RWPE2 (cell line): ENCODE data around the gene ESRRA.
A peak's percentile ranks its signal among the peaks of the same experiment; 100 is the strongest.
"Not testable (repeated sequence)": the region's sequence is repeated elsewhere in the genome, so short reads cannot be mapped to it uniquely, and the experiment has no call there.

Source experiments
- ATAC-seq: fragments of 200-7000 bp; cut with Tn5 transposase; 3 replicates; pipeline ENCODE4 v1.9.1; 2021; ENCODE audit warnings: low read depth
- DNase-seq: peaks from one replicate; pipeline ENCODE4 v3.0.0-alpha.2; 2020; ENCODE audit warnings: low spot score
- H3K27ac ChIP-seq: fragments of 450-650 bp; 2 replicates; pipeline ENCODE4 v1.5.1; 2017; ENCODE audit warnings: mild to moderate bottlenecking; ENCODE audit not compliant: poor library complexity, severe bottlenecking
- H3K27me3 ChIP-seq: fragments of 250-450 bp; sonication (Bioruptor Pico); 2 replicates; pipeline ENCODE4 v1.5.1; 2021; ENCODE audit warnings: mild to moderate bottlenecking, moderate library complexity; ENCODE audit not compliant: insufficient read depth, poor library complexity, severe bottlenecking
- H3K36me3 ChIP-seq: fragments of 250-450 bp; sonication (Bioruptor Pico); 2 replicates; pipeline ENCODE4 v1.5.1; 2020; ENCODE audit warnings: low read depth, mild to moderate bottlenecking, moderate library complexity
- H3K4me1 ChIP-seq: fragments of 250-450 bp; sonication (Bioruptor Pico); 2 replicates; pipeline ENCODE4 v1.5.1; 2021; ENCODE audit warnings: mild to moderate bottlenecking, moderate library complexity; ENCODE audit not compliant: insufficient read depth, poor library complexity, severe bottlenecking
- H3K4me3 ChIP-seq: fragments of 250-450 bp; sonication (Bioruptor Pico); 2 replicates; pipeline ENCODE4 v1.5.1; 2021; ENCODE audit warnings: mild to moderate bottlenecking, moderate library complexity; ENCODE audit not compliant: severe bottlenecking
- H3K9me3 ChIP-seq: fragments of 250-450 bp; sonication (Bioruptor Pico); 2 replicates; pipeline ENCODE4 v1.5.1; 2021; ENCODE audit warnings: mild to moderate bottlenecking, moderate library complexity; ENCODE audit not compliant: severe bottlenecking
- TF ChIP-seq, protein P1 (sequence below): fragments of 450-650 bp; IDR thresholded peaks from one replicate; pipeline ENCODE4 v1.5.1; 2017; ENCODE audit warnings: mild to moderate bottlenecking, moderate library complexity; ENCODE audit not compliant: poor library complexity, severe bottlenecking

The ESRRA gene

DNA sequence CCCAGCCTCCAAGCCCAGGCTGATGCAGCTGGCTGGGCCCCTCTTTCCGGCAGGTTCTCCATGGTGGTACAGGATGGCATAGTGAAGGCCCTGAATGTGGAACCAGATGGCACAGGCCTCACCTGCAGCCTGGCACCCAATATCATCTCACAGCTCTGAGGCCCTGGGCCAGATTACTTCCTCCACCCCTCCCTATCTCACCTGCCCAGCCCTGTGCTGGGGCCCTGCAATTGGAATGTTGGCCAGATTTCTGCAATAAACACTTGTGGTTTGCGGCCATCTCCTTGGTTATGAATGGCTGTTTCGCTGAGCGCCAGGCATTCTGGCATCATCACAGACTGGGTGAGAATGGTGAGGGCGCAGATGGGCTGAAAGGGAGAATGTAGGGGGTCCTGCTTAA is 16.2 kb downstream of the ESRRA start:
- peak overlapping the region; percentile 95 for H3K27ac ChIP-seq
- H3K9me3 ChIP-seq = no peaks in the 10 kb centered on the region
- H3K4me3 ChIP-seq = no peak overlapping the region
- H3K36me3 ChIP-seq = peaks cover 29% of the 10 kb centered on the region
- DNase-seq (peak; percentile 78), ATAC-seq (peak; percentile 63)
- TF ChIP-seq, protein P1, sequence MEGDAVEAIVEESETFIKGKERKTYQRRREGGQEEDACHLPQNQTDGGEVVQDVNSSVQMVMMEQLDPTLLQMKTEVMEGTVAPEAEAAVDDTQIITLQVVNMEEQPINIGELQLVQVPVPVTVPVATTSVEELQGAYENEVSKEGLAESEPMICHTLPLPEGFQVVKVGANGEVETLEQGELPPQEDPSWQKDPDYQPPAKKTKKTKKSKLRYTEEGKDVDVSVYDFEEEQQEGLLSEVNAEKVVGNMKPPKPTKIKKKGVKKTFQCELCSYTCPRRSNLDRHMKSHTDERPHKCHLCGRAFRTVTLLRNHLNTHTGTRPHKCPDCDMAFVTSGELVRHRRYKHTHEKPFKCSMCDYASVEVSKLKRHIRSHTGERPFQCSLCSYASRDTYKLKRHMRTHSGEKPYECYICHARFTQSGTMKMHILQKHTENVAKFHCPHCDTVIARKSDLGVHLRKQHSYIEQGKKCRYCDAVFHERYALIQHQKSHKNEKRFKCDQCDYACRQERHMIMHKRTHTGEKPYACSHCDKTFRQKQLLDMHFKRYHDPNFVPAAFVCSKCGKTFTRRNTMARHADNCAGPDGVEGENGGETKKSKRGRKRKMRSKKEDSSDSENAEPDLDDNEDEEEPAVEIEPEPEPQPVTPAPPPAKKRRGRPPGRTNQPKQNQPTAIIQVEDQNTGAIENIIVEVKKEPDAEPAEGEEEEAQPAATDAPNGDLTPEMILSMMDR = no peak
- H3K4me1 ChIP-seq = peaks cover 38% of the 10 kb centered on the region
- H3K27me3 ChIP-seq = no peaks in the 10 kb centered on the region

- no peak overlapping the region for H3K4me3 ChIP-seq
- H3K36me3 ChIP-seq = peaks cover 25% of the 10 kb centered on the region
- H3K27me3 ChIP-seq = no peaks in the 10 kb centered on the region
- ATAC-seq = no peak
- peaks cover 38% of the 10 kb centered on the region for H3K4me1 ChIP-seq
- DNase-seq = no peak
- peak overlapping the region; percentile 95 for H3K27ac ChIP-seq
- H3K9me3 ChIP-seq = no peaks in the 10 kb centered on the region
- TF ChIP-seq, protein P1 = no peak
Observed at GRCh38 chr11:64322925-64323260, 17.6 kb downstream of the ESRRA start.

DNA sequence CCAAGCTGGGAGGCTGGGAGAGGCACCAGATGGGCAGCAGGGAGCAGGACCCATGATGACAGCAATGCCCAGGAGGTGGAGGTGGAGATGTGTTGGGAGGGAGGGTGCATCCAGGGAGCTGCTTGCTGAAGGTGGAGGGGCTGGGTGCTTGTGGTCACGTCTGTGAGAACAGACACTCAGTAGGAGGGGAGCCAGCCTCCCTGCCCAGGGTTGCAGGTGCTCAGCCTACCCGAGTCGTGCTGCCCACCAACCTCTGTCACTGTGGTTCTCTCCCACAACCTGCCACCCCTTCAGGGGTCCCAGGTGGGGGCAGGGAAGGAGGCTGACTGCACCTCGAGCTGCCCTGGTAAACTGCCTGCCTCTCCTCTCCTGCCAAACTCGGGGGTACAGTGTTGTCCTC is 18.0 kb downstream of the ESRRA start:
- TF ChIP-seq, protein P1 = no peak
- Histone ChIP-seq H3K27ac (peak overlapping the region; percentile 95), H3K27me3 (no peaks in the 10 kb centered on the region), H3K9me3 (no peaks in the 10 kb centered on the region), H3K4me3 (no peak overlapping the region), H3K4me1 (peaks cover 38% of the 10 kb centered on the region), H3K36me3 (peaks cover 25% of the 10 kb centered on the region)
- ATAC-seq (no peak), DNase-seq (peak; percentile 45)

DNA sequence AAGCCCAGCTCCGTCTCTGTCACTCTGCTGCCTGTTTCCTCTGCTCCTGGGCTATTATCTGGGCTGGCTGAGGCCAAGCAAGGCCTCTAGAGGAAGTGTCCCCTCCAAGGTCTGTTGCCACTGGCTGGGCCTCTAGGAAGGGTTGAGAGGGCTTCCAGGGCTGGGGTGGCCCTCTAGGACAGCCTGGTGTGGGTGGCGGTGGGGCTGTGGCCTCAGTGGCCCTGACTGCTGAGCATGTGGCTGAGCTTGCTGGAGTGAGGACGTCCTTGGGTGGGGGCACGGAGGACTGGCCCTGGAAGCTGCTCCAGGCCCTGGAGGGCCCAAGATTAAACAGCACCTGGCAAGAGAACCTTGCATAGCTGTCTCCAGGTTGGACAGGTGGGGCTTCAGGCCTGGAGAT is 18.7 kb downstream of the ESRRA start:
- not testable (repeated sequence) for H3K4me3 ChIP-seq, ATAC-seq, H3K27me3 ChIP-seq, H3K9me3 ChIP-seq
- H3K27ac ChIP-seq = peak overlapping the region; percentile 95
- peaks cover 25% of the 10 kb centered on the region for H3K36me3 ChIP-seq
- H3K4me1 ChIP-seq = peaks cover 38% of the 10 kb centered on the region
- DNase-seq = peak; percentile 46

- peaks cover 31% of the 10 kb centered on the region for H3K4me1 ChIP-seq
- peaks cover 21% of the 10 kb centered on the region for H3K36me3 ChIP-seq
- H3K9me3 ChIP-seq = no peaks in the 10 kb centered on the region
- TF ChIP-seq, protein P1 = no peak
- no peak overlapping the region for H3K4me3 ChIP-seq
- no peaks in the 10 kb centered on the region for H3K27me3 ChIP-seq
- H3K27ac ChIP-seq = peak overlapping the region; percentile 95
- ATAC-seq (peak; percentile 76), DNase-seq (peak; percentile 86)
Observed at GRCh38 chr11:64324692-64325469, 19.6 kb downstream of the ESRRA start.
